Measurements from ENCODE around the gene PRSS12.

The PRSS12 gene

DNA sequence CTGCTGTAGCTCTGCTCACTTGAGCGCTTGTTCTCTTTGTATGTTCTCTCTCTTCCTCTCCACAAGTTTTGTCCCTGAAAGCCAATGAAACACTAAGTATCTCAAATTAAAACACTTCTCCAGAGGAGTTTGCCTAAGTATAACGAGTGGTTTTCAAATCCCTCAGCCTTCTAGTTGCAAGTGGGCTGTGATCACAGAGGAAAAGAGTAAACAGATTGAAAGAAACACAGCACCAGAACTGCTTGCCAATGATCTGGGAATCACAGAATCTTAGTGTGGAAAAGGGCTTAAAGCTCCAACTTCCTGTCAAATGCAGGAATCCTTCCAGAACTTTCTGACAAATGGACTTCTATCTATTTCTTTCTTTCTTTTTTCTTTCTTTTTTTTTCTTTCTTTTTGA lies 4.8 kb upstream of the PRSS12 start:
- DNase-seq (ENCODE audit: low spot score) = no peak

- no peak for DNase-seq (ENCODE audit: low spot score)
Observed at GRCh38 chr4:118356731-118357130, 3.9 kb upstream of the PRSS12 start.

DNA sequence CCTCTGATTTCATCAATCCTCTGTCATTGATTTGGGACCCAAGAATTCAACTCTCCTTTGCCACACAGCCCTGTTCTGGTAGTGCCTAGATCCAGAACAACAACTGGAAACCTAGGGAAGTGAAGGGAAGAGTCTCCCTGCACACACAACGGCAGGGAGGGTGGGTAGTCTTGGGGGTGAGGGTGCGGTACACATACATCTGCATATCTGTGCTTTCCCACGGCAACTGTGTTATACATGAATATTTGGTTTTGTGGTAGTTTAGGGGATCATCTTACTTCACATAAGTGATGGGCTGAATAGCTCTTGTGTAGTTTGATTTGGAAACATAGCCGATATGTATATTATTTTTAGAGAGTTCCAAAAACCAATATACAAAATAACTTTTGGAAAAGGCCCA lies 3.3 kb upstream of the PRSS12 start:
- no peak for DNase-seq (ENCODE audit: low spot score)

GRCh38 chr4:118354913-118355312 lies 2.1 kb upstream of the PRSS12 start:
- DNase-seq (ENCODE audit: low spot score) = no peak

DNA sequence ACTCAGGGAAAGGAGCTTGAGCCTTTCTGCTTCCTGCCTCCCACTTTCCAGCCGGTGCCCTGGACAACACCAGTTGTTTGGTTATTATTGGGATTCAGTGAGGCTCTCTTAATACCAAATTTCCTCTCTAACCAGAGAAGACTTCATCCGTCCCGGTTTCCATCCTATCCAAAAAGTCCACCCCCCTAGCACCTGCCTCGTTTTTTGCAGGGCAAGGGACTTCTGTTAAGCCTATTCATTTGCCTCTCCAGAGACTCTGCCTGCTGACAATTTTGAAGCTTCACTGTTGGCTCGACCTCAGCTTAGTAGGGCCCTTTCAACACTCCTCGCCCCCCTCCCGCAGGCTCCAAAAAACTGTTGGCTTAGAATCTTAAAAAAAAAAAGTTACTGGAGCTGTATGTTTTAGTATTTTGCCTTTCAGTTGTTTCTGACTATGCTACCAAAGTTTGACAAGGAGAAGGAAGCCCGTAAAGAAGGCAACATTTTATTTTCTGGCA lies 779 bp upstream of the PRSS12 start:
- no peak for DNase-seq (ENCODE audit: low spot score)

DNA sequence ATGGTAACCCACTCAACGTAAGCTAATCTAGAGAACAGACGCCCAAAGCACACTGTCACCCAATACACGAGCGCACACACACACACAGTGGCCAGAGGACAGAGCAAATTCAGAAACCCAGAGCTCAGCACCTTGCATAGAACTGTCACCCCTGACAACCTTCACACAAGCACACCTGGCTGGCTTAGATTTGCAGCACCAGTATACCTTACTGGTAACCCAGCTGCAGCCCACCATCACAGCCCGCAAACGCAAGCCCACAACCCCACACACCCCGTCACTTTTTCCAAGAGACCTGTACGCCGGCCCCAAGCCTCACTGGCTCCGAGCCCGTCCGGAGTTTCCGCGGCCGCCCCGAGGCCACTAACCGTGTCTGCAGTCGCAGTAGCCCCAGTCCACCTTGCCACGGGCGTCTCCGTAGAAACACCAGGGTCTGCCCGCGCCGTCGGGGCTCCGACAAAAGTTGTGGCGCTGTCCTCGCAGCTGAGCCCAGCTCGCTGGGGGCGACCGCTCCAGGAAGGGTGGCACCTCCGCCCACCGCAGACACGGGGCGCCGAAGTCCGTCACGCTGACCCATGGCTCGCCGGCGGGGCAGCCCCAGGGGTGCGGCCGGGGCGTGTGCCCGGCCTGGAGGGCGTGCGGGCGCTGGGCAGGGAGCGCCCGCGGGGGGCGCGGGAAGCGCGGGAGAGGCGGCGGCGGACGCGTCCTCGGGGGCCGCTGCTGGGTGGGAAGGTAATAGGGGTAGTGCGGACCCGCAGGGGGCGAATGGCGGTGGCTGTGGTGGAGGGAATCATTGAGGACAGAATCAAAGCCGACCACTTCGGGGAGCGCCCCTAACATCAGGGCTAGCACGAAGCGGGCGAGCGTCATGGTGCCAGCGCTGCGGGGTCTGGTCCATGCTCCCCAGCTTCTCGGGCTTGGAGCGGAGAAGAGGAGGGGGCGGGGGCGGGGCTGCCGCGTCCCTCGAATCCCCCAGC lies 664 bp downstream of the PRSS12 start:
- DNase-seq (ENCODE audit: low spot score) = no peak

DNA sequence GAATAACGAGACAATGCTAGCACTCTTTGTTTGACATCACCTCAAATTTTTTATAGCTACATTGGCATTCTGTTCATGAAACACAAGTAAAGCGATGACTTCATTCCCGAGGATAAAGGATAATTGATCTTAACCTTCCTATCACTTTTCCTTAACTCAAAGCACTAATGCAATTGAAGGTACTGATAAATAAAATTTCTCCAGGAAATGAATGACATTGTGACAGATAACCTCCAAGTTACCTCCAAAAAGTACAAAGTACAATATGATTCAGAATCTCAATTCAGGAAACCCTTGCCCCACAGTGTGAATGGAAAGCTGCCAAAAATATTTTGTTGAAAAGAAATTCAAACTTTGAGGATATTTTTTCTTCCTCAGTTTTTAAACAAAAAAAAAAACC lies 1.8 kb downstream of the PRSS12 start:
- no peak for DNase-seq (ENCODE audit: low spot score)

- no peak for DNase-seq (ENCODE audit: low spot score)
Observed at GRCh38 chr4:118348886-118349285, 3.9 kb downstream of the PRSS12 start.

DNA sequence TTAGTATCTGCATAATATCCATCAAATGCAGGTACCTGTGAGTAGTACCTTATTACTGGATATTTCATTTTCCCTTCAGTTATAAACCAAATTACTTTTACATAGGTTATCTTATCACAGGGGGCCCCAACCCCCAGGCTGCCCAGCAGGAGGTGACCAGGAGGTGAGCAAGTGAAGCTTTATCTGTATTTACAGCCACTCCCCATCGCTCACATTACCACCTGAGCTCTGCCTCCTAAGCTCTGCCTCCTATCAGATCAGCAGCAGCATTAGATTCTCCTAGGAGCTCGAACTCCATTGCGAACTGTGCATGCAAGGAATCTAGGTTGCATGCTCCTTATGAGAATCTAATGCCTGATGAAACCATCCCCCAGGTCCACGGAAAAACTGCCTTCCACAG lies 6.3 kb downstream of the PRSS12 start:
- DNase-seq (ENCODE audit: low spot score) = no peak

GRCh38 chr4:118345813-118346212 lies 7.0 kb downstream of the PRSS12 start:
- DNase-seq (ENCODE audit: low spot score) = no peak

- no peak for DNase-seq (ENCODE audit: low spot score)
Observed at GRCh38 chr4:118344801-118345200, 8.0 kb downstream of the PRSS12 start.

DNA sequence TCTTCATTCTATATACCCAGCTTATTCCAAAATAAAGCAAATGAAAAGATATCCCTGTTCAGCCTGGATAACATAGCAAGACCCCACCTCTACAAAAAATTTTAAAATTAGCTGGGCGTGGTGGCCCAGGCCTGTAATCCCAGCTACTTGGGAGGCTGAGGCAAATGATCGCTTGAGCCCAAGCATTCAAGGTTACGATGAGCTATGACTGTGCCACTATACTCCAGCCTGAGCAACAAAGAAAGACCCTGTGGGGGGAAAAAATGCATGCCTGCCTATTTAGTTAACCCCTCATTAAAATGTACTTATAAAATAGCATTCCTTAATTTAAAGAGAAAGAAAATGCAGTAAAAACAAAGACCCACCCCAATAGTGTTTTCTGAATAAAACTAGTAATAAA lies 9.3 kb downstream of the PRSS12 start:
- DNase-seq (ENCODE audit: low spot score) = no peak

- no peak for DNase-seq (ENCODE audit: low spot score)
Observed at GRCh38 chr4:118340109-118340508, 12.7 kb downstream of the PRSS12 start.

DNA sequence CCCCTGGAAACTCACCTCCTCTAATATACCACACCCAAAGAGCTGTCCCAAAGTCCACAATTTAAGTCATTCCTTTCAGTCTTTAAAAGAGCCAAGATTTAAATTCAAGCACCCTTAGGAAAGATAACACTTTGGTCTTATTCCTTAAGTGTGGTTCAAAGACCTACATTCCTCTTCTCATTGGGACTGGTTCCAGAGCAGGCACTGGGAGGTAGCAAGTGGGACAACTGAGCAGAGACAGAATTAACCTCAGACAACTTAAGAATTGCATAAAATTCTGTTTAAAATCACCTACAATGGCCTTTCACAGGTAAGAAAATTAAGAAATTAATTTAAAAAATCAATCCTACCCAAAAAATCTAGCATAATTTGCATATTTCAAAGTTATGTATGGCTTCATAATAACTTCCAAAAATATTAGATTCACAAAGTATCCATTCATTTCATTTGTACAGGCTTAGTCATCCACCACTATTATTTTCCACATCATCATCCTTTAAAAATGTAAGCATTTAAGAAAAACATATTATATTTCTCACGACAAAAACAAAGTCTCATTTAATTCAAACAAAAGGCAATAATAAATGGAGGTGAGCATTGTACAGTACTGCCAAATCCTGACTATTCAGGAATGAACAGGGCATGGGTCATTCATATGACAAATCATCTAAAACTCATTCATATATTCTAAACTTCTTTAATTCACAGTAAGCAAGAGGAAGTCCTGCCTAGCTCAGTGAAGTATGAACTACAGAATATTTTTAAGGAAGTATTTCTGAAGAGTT lies 13.6 kb downstream of the PRSS12 start:
- DNase-seq (ENCODE audit: low spot score) = no peak

- no peak for DNase-seq (ENCODE audit: low spot score)
Observed at GRCh38 chr4:118338518-118338917, 14.3 kb downstream of the PRSS12 start.

DNA sequence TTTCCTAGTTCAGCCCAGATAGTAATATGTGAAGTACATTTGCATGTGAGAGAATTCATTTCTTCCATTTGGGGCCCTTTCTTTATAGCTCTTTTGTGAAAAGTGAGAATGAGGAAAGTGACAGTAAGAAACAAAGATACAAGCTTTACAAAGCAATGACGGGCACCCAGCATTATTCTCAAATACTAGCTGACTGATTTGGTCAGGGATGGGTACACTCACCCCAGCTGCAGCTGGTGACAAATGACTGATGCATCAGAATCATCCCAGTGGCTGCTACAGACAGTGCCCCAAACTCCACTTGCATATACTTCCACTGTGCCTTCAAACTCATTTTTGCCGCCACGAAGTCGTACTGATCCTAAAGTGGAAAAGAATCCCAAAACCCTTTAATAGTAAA lies 14.8 kb downstream of the PRSS12 start:
- no peak for DNase-seq (ENCODE audit: low spot score)

- DNase-seq (ENCODE audit: low spot score) = no peak
Observed at GRCh38 chr4:118335774-118336173, 17.0 kb downstream of the PRSS12 start.

DNA sequence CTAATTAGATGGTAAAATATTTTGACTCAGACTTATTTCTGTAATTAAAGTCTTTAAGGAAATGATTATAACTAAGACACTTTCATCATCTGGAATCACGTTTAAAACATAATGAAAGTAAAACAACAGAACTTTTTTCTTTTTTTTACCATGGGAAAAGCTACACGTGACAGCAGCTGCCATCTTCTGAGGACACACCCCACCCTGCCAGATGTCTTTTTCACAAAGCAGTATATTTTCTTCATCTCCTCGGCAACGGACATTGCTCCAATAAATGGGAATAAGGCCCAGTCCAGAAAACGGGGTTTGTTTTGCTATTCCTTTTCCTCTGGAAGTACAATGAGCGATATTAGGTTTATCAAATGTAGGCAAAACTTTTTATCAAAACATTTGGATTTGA lies 17.5 kb downstream of the PRSS12 start:
- no peak for DNase-seq (ENCODE audit: low spot score)

DNA sequence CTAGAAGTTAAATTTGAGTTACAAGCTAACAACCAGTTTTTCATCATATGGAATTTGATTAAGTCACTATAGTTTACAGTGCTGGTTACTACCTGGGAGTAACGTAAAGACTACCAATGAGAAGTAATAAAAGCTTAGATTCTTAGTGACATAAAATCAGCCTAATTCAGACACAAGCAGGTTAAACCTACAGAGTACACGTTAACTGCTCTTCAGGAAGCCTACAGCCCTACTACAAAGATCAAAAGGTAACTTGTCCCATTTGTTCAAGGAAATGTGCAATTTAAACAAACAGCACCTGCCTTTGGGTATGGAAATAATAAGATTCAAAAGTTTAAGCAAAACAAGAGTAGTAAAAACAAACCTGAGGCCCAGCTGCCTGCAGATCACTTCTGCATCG lies 21.5 kb downstream of the PRSS12 start:
- DNase-seq (ENCODE audit: low spot score) = no peak

GRCh38 chr4:118329849-118330248 lies 23.0 kb downstream of the PRSS12 start:
- no peak for DNase-seq (ENCODE audit: low spot score)

GRCh38 chr4:118327554-118328241 lies 25.1 kb downstream of the PRSS12 start:
- DNase-seq (ENCODE audit: low spot score) = no peak

DNA sequence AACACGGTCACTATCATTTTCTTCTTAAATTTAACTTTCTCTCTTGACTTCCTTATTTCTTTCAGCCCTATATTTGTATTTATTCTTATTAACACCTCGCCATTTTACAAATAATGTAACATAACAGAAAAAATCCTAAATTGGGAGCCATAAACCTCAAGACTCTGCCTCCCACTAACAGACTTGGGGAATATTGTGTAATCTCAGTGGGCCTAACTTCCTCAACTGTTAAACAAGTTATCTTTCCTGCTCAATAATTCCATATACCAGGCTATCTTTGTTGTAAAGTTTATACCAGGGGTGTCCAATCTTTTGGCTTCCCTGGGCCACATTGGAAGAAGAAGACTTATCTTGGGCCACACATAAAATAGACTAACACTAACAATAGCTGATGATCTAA lies 26.2 kb downstream of the PRSS12 start:
- DNase-seq (ENCODE audit: low spot score) = no peak
